Endothelial cell (in vitro differentiated cells): Measurements from ENCODE around the gene TCEAL2. TPM values are rescaled to one million over a fixed set of nuclear protein-coding genes. Genes with fewer than 3 reads are reported as not detected.

Source experiments
- DNase-seq: peaks from one replicate; pipeline ENCODE4 v3.0.0; 2021; ENCODE audit warnings: low spot score
- H3K27ac Mint-ChIP-seq: one replicate; pipeline ENCODE4 v1.8.0; 2021; ENCODE audit warnings: mixed read lengths, inconsistent platforms; ENCODE audit not compliant: unreplicated experiment
- H3K27me3 Mint-ChIP-seq: one replicate; pipeline ENCODE4 v1.8.0; 2021; ENCODE audit warnings: mild to moderate bottlenecking, moderate library complexity, mixed read lengths, inconsistent platforms; ENCODE audit not compliant: unreplicated experiment
- H3K36me3 Mint-ChIP-seq: one replicate; pipeline ENCODE4 v1.8.0; 2021; ENCODE audit warnings: mild to moderate bottlenecking, low read depth, mixed read lengths, inconsistent platforms; ENCODE audit not compliant: unreplicated experiment
- H3K4me1 Mint-ChIP-seq: one replicate; pipeline ENCODE4 v1.8.0; 2021; ENCODE audit warnings: mild to moderate bottlenecking, mixed read lengths, inconsistent platforms; ENCODE audit not compliant: unreplicated experiment
- H3K4me3 Mint-ChIP-seq: one replicate; pipeline ENCODE4 v1.8.0; 2021; ENCODE audit warnings: mild to moderate bottlenecking, mixed read lengths, inconsistent platforms; ENCODE audit not compliant: unreplicated experiment
- H3K9me3 Mint-ChIP-seq: one replicate; pipeline ENCODE4 v1.8.0; 2021; ENCODE audit warnings: mixed read lengths, inconsistent platforms; ENCODE audit not compliant: unreplicated experiment
- CTCF ChIP-seq: fragments of 200-600 bp; sonication (generic); IDR thresholded peaks from one replicate; pipeline ENCODE4 v1.5.0; 2021; ENCODE audit warnings: antibody characterized with exemption; ENCODE audit not compliant: unreplicated experiment
- total RNA-seq: library from RNA; stranded (reverse); fragmentation: NEBNext Ultra II Directional; extraction: Animal tissue kit (Norgen Biotek cat#: 25700); gene quantifications from one replicate; pipeline ENCODE4 v1.2.1, GENCODE V29; 2021; ENCODE audit not compliant: unreplicated experiment

TCEAL2 gene
- total RNA-seq, 1 donor from 2014 or later = 11.1 TPM

- Mint-ChIP-seq H3K36me3 (peaks cover 3% of the 10 kb centered on the region), H3K4me1 (peaks cover 14% of the 10 kb centered on the region), H3K4me3 (peak overlapping the region; percentile 99), H3K9me3 (no peaks in the 10 kb centered on the region), H3K27me3 (peaks cover 3% of the 10 kb centered on the region), H3K27ac (peak overlapping the region; percentile 36)
- peak; percentile 52 for TF ChIP-seq CTCF
- peak; percentile 54 for DNase-seq
These were observed 28.9 kb downstream of the TCEAL2 start for GRCh38 chrX:102154218-102154860.

DNA sequence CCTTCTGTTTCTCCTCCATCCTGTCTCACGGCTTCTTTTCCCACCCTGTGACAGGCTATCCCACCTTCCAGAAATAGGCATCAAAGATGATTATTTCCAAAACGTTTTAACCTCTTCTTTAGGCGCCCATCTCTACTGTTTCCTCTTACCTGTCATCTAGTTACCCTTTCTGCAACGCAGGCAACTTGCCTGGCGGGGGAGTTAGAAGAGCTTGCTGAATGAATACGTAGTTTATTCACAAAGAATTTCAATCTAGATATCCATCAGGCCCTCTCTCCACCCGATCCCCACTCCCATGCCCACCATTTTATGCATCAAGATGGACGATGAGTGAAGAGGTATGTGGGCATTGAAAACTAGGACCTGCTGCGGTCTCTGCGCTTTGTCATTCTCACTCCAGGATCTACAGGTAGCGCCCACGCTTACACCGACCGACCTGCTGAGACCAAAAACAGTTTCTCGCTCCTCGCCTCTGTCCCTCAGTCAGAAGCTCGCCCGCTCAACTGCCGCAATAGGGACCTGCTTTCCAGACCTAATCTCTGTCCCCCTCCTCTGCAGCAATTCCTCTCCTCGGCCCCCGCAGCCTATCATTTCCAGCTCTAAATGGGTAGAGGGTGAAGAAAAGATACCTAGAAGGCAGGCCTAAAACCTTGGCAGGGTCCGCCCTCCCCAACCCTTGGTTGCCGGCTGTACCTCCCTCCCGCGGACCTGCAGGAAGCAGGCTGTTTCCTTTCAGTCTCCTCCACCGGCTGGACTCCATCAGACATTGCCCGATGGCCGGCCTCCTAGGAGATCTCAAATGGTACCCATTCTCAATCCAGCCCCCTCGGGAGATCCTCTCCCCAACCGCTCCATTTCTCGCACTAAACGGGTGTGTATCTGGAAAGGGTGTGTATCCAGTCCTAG, 29.7 kb downstream of the TCEAL2 start:
- TF ChIP-seq CTCF = no peak
- peak; percentile 28 for DNase-seq
- peaks cover 14% of the 10 kb centered on the region for H3K4me1 Mint-ChIP-seq
- H3K27me3 Mint-ChIP-seq = peaks cover 3% of the 10 kb centered on the region
- H3K36me3 Mint-ChIP-seq = peaks cover 3% of the 10 kb centered on the region
- no peaks in the 10 kb centered on the region for H3K9me3 Mint-ChIP-seq
- H3K4me3 Mint-ChIP-seq = peak overlapping the region; percentile 99
- H3K27ac Mint-ChIP-seq = peak overlapping the region; percentile 99

GRCh38 chrX:102155806-102156179, 30.3 kb downstream of the TCEAL2 start, which contains the start of gene BEX5:
Gene BEX5 (minus strand): TSS chrX:102155977. CDS start chrX:102154265, 1,712 bp downstream.
- Mint-ChIP-seq H3K4me1 (peaks cover 14% of the 10 kb centered on the region), H3K27ac (peak within 1 kb of the TSS; percentile 99), H3K36me3 (peaks cover 3% of the 10 kb centered on the region), H3K9me3 (no peaks in the 10 kb centered on the region), H3K27me3 (peaks cover 3% of the 10 kb centered on the region), H3K4me3 (peak within 1 kb of the TSS; percentile 99)
- DNase-seq = peak; percentile 52
- no peak for TF ChIP-seq CTCF

Other genes starting within 250 kb of the TCEAL2 start
- gene ZMAT1, start 193.7 kb upstream of the TCEAL2 start, total RNA-seq = 7.3 TPM
- not detected for gene TCEAL6, start 16.8 kb downstream of the TCEAL2 start, total RNA-seq
- gene BEX5, start 30.3 kb downstream of the TCEAL2 start, total RNA-seq = 45.4 TPM
- not detected for gene TCP11X1, start 89.6 kb downstream of the TCEAL2 start, total RNA-seq
- 0.67 TPM for gene NXF2, start 121.5 kb downstream of the TCEAL2 start, total RNA-seq